ENCODE data around the gene NUAK2. TPM values are rescaled to one million over a fixed set of nuclear protein-coding genes. Genes with fewer than 3 reads are reported as not detected.

Gene NUAK2
- polyA plus RNA-seq, 1 donor from 2014 or later, result 1.4 TPM

- no peak overlapping the region for H3K4me3 ChIP-seq (ENCODE audit: low read length)
- no peak overlapping the region for H2AFZ ChIP-seq (ENCODE audit: low read depth, low read length)
Measured at GRCh38 chr1:205268846-205269680, 52.5 kb downstream of the NUAK2 start.

GRCh38 chr1:205267306-205267902, 54.1 kb downstream of the NUAK2 start:
- H3K79me2 ChIP-seq (replicated peaks; ENCODE audit: insufficient read depth, low read length), result no peaks in the 10 kb centered on the region
- H3K9ac ChIP-seq (ENCODE audit: low read length), result no peak overlapping the region
- H3K9me3 ChIP-seq (ENCODE audit: low read length), result no peaks in the 10 kb centered on the region
- H3K27me3 ChIP-seq (ENCODE audit: insufficient read depth, low read depth, low read length), result no peaks in the 10 kb centered on the region
- no peak overlapping the region for H3K4me3 ChIP-seq (ENCODE audit: low read length)
- H2AFZ ChIP-seq (ENCODE audit: low read depth, low read length), result no peak overlapping the region
- no peaks in the 10 kb centered on the region for H3K36me3 ChIP-seq (ENCODE audit: insufficient read depth, low read length)
- TF ChIP-seq RAD21 (conservative IDR thresholded peaks at IDR 0.05), result no peak
- no peak for TF ChIP-seq TAF1 (IDR thresholded peaks at IDR 0.05; ENCODE audit: low read depth)
- no peak for TF ChIP-seq CTCF (IDR thresholded peaks at IDR 0.05; ENCODE audit: poor library complexity, severe bottlenecking)
- no peak for TF ChIP-seq EZH2 (IDR thresholded peaks at IDR 0.05; ENCODE audit: borderline replicate concordance, insufficient read depth, low read length, poor library complexity, severe bottlenecking)
- no peak for TF ChIP-seq MXI1 (conservative IDR thresholded peaks at IDR 0.05; ENCODE audit: poor library complexity, severe bottlenecking)
- no peak for TF ChIP-seq EP300 (conservative IDR thresholded peaks at IDR 0.05; ENCODE audit: poor library complexity, severe bottlenecking)
- TF ChIP-seq REST (IDR thresholded peaks at IDR 0.05; ENCODE audit: borderline replicate concordance), result no peak
- TF ChIP-seq SMC3 (conservative IDR thresholded peaks at IDR 0.05; ENCODE audit: poor library complexity), result no peak
- TF ChIP-seq POLR2AphosphoS5 (IDR thresholded peaks at IDR 0.05), result no peak
- H4K20me1 ChIP-seq (ENCODE audit: insufficient read depth), result no peaks in the 10 kb centered on the region
- H3K4me2 ChIP-seq (ENCODE audit: low read length), result no peak overlapping the region
- no peaks in the 10 kb centered on the region for H3F3A ChIP-seq (ENCODE audit: insufficient read depth, low read length, poor library complexity, severe bottlenecking)
- H3K9me2 ChIP-seq (ENCODE audit: insufficient read depth, low read length), result no peaks in the 10 kb centered on the region
- H3K27ac ChIP-seq (ENCODE audit: low read length), result no peak overlapping the region

More at GRCh38 chr1:205268846-205269680, 52.5 kb downstream of the NUAK2 start:
- Histone ChIP-seq H3K4me2 (ENCODE audit: low read length) (no peak overlapping the region), H3K9me2 (ENCODE audit: insufficient read depth, low read length) (no peaks in the 10 kb centered on the region), H3K9ac (ENCODE audit: low read length) (no peak overlapping the region), H3K9me3 (ENCODE audit: low read length) (no peaks in the 10 kb centered on the region), H3K79me2 (replicated peaks; ENCODE audit: insufficient read depth, low read length) (no peaks in the 10 kb centered on the region), H4K20me1 (ENCODE audit: insufficient read depth) (no peaks in the 10 kb centered on the region), H3K36me3 (ENCODE audit: insufficient read depth, low read length) (no peaks in the 10 kb centered on the region), H3K27ac (ENCODE audit: low read length) (no peak overlapping the region), H3K27me3 (ENCODE audit: insufficient read depth, low read depth, low read length) (no peaks in the 10 kb centered on the region), H3F3A (ENCODE audit: insufficient read depth, low read length, poor library complexity, severe bottlenecking) (no peaks in the 10 kb centered on the region)
- TF ChIP-seq EZH2 (IDR thresholded peaks at IDR 0.05; ENCODE audit: borderline replicate concordance, insufficient read depth, low read length, poor library complexity, severe bottlenecking) (no peak), RAD21 (conservative IDR thresholded peaks at IDR 0.05) (no peak), CTCF (IDR thresholded peaks at IDR 0.05; ENCODE audit: poor library complexity, severe bottlenecking) (no peak), EP300 (conservative IDR thresholded peaks at IDR 0.05; ENCODE audit: poor library complexity, severe bottlenecking) (no peak)
